GF-D8 (cell line): ENCODE measurements around the gene LSM12.

ENCODE experiments used
- DNase-seq: peaks from one replicate; lab custom pipeline; 2025; lab: John Stamatoyannopoulos, UW

LSM12 gene

GRCh38 chr17:44095647-44096496 lies 29.4 kb upstream of the LSM12 start:
- peak; percentile 86 for DNase-seq

- DNase-seq: no peak
Measured at GRCh38 chr17:44095388-44095646, 28.8 kb upstream of the LSM12 start.

DNA sequence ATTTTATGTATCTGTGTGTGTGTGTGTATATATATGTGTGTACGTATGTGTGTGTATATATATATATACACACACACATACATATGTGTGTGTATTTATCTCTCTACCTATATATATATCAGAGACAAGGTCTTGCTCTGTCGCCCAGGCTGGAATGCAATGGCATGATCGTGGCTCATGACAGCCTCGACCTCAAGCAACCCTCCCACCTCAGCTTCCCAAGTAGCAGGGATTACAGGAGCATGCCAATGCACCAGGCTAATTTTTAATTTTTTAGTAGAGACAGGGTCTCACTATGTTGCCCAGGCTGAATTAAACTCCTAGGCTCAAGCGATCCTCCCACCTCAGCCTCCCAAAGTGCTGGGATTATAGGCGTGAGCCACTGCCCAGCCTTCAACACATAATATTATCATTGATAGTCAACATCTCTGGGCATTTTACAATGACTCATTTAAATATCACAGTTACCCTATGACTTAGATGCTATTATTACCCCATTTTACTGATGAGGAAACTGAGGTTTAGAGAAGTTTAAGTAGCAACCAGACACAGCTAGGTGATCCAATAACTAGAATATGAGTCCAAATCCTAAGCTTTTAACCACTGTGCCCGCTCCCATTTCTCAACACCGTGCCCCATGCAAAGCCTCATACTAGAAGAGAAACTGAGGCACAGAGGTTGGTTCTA lies 28.4 kb upstream of the LSM12 start:
- no peak for DNase-seq

DNA sequence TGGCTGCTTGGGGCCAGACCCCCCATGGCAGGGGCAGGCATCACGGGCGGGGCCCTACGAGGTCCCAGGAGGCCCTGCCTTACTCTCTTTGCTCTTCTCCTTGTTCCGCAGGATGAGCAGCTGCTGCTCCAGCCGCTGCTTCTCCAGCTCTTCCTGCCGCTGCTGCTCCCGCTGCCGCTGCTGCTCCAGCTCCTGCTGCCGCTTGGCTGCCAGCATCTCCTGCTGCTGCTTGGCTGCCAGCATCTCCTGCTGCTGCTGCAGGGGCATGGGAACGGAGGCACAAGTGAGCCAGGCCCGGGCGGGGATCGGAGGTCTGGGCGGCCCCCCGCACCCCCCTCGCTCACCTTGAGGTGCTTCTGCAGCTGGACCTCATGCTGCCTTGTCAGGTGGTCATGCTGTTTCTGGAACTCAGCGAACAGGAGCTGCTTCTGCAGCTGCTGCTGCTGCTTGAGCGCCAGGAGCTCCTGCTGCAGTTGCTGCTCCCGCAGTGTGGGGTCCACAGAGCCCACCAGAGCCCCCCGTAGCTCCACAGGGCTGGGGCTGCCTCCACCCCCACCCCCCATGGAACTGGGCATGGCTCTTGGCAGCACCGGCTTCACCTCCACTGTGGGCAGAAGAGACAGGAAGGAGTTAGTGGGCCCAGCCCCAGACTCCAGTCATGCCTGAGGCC lies 26.9 kb upstream of the LSM12 start:
- no peak for DNase-seq

GRCh38 chr17:44092051-44092450 lies 25.6 kb upstream of the LSM12 start:
- DNase-seq: no peak

GRCh38 chr17:44091200-44091997 lies 24.9 kb upstream of the LSM12 start:
- no peak for DNase-seq

DNA sequence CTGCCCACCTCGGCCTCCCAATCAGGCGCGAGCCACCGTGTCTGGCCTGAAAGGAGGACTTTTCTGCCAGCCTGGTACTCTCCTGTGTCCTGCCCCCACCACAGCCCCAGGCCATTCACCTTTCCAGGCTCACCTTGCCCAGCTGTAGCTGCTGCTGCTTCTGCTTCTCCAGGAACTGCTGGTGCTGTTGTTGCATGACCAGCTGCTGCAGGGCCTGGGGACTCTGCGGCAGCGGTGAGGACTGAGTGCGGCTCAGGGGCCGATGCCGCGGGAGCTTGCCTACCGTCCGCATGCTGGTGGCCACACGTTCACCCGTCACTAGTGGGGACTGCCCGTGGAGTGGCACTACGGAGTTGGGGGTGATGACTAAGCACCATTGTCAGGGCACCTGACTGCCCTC lies 21.8 kb upstream of the LSM12 start:
- DNase-seq: no peak

DNA sequence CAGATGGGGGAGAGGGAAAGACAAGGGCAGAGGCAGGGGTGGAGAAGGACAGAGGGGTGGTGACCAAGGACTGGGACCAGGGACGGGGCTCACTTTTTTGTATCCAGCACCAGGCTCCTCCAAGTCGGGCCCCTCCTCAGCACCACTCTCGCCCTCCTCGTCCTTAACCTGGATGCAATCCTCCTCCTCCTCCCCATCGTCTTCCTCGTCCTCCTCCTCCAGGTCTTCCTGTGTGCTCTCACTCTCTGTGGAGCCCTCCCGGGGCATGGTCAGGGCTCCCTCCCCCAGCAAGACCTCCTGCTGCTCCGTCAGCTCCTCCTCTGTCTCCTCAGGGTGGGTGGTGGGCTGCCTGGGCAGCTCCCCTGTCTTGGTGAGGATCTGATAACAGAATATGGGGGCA lies 20.8 kb upstream of the LSM12 start:
- DNase-seq: no peak

DNA sequence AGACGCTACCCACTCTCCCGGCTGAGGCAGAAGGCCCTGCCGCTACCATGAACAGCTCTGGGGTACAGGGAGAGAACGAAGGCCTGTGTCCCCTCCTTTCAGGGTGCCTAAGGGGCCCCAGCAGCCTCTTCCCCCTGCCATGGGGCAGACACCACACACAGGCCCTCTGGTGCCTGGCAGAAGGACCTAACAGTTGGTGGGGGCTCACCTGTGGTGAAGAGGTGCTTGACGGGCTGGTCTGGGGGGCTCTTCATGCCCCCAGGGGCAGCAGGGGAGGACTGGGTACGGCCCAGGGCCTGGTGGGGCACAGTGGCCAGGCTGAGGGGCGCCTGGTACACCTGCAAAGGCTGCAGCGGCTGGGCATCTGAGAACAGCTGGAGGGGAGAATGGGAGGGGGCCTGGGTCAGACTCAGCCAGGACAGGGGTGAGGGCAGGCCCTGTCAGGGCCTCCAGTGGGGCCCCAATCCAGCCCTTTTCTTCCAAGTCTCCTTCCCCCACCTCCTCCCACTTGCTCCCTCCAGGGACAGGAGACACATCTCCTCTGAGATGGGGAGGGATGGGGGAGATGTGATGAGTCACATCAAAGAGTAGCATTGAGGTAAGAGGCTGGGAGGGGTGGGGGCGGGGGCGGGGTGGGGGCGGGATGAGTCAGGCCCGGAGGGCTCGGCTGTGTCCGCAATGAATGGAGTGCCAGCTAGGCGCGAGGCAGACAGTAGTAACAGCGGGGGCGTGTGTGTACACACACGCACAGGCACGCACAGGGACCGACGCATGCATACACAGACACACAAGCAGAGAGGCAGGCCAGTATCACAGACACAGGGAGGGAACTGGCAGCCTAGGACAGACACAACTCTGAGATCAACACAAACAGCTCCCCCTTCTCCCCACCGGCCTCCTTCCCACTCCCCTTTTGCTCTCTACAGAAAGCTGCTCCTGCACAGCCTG lies 20.2 kb upstream of the LSM12 start:
- no peak for DNase-seq

DNA sequence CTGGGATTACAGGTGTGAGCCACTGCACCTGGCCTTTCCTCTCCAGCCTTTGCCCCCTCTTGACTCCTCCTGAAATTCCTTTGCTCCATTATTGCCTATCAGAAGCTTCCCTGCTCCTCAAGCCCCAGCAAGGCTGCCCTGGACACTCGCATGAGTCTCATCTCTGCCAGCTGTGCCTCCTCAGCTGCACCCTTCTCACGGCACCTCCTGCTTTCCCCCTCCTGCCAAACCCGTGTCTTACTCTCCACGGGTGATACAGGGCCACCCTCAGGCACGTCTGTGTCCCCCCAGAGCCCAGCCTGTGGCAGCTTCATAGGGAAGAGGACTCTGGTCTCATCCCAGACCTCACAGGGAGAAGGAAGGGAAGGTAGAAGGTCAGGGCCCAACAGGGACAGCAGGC lies 19.4 kb upstream of the LSM12 start:
- DNase-seq: no peak

DNA sequence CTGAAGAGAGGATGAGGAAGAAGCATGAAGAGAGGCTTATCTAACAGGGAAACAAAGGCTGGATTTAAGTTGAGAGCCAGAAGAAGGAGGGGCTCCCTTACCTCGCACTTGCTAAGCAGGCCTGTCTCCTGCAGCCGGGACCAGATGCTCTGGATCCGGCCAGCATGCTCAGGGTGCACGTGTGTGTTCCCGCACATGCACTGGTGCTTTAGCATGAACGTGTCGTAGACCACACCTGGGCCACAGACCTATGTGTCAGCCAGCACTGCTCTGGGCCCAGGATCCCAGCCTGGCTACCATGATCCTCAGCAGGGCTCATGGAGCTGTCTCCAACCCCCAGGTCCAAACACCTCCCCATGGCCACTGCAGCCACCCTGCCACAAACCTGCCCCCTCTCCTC lies 18.4 kb upstream of the LSM12 start:
- no peak for DNase-seq

DNA sequence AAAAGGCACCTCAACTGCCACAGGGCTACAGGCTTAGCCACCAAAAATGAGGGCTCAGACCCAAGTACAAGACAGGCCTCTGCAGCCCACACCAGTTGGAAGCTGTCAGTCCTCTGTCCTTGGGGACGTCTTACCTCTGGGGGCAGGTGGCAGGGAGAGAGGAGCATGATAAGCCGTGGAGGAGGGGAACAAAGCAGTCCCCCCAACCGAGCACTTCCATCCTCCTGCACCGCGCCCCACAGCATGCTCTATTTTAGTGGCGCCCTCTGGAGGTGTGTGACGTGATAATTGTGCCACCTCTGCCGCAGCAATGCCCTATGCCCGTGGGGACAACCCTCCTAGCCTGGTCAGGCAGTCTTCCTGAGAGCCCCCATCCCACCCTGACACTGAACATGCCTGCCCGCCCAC lies 17.7 kb upstream of the LSM12 start:
- no peak for DNase-seq

- no peak for DNase-seq
Measured at GRCh38 chr17:44083250-44083849, 16.9 kb upstream of the LSM12 start.

GRCh38 chr17:44082256-44082927 lies 15.9 kb upstream of the LSM12 start:
- DNase-seq: no peak

- DNase-seq: no peak
Measured at GRCh38 chr17:44081681-44082080, 15.2 kb upstream of the LSM12 start.

DNA sequence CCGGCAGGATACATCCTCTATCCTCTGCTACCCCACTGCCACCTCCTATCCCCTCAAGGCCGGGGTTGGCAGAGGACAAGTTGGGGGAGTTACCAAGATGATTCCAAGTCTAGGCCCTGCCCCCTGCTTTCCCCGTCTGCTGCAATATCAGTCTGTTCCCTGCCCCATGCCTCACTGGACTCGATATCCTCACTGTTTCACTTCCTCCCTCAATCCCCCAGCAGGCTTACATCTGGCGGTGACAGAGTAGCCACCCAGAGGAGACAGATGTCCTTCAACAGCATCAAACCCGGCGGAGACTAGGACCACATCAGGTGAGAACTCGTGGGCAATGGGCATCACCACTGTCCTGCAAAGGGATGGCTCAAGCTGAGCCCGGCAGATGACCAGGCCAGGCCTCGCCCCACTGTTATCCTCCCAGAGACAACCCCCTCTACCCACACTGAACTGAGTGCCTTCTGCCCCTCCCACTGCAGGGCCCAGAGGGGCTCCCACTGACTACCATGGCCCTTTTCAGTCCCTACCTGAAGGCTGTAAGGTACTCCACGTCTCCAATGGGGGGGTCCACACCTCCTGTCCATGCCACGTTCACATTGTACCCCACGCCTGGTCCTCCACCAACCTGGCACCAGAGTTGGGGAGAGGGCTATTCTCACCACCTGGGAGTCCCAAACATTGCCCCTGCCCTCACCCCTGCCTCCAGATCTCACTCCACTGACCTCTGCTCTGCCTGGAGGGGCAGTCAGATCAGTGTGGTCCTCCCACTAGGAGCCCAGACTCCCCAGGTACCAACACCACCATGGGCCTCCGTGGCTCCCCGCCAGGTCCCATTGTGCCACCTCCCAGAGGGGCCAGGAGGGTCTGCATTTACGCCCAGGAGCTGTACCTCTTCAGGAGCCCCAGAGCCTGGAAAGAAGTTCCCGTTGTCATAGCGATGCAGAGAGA lies 13.7 kb upstream of the LSM12 start:
- DNase-seq: no peak

DNA sequence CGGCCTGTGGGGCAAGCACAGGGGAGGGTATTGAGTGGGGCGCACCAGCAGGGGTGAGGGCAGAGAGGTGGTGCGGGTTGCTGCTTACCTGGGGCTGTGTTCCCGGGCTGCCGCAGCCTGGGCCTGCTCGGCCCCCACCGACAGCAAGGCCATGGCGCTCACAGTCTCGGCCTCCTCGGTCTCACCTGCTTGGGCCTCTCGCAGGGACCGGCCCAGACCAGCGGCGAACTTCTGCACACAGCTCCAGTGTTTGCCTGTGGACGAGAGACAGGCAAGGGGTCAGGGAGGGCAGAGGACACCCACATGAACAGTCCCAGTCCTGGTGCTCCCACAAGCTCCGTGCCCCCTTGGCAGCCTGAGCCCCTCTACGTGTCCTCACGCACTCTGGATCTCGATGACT lies 11.9 kb upstream of the LSM12 start:
- no peak for DNase-seq

GRCh38 chr17:44077595-44077909 lies 11.1 kb upstream of the LSM12 start:
- peak; percentile 57 for DNase-seq
